ENCODE data around the gene LGI2.

Gene LGI2

GRCh38 chr4:25001509-25001908 lies 29.2 kb downstream of the LGI2 start:
- in situ Hi-C loops (cut with MboI; ENCODE audit: low sequenced_read_pairs) = loop anchor here (25.0 kb wide), 1 partner anchor 361 kb away; no protein-coding TSS in a partner anchor

GRCh38 chr4:25000639-25001038 lies 30.1 kb downstream of the LGI2 start:
- in situ Hi-C loops (cut with MboI; ENCODE audit: low sequenced_read_pairs) = loop anchor here (25.0 kb wide), 1 partner anchor 362 kb away; no protein-coding TSS in a partner anchor

- in situ Hi-C loops (cut with MboI; ENCODE audit: low sequenced_read_pairs) = loop anchor here (25.0 kb wide), 2 partner anchors 363 to 512 kb away; no protein-coding TSS in a partner anchor
These were observed 31.2 kb downstream of the LGI2 start for GRCh38 chr4:24999392-25000089.

GRCh38 chr4:24995346-24995919 lies 35.3 kb downstream of the LGI2 start:
- in situ Hi-C loops (cut with MboI; ENCODE audit: low sequenced_read_pairs) = loop anchor here (25.0 kb wide), 1 partner anchor 508 kb away; no protein-coding TSS in a partner anchor

GRCh38 chr4:24993551-24994080 lies 37.1 kb downstream of the LGI2 start:
- in situ Hi-C loops (cut with MboI; ENCODE audit: low sequenced_read_pairs) = loop anchor here (25.0 kb wide), 1 partner anchor 506 kb away; no protein-coding TSS in a partner anchor

- in situ Hi-C loops (cut with MboI; ENCODE audit: low sequenced_read_pairs) = loop anchor here (25.0 kb wide), 1 partner anchor 506 kb away; no protein-coding TSS in a partner anchor
These were observed 37.8 kb downstream of the LGI2 start for GRCh38 chr4:24992968-24993367.

GRCh38 chr4:24991015-24991414 lies 39.7 kb downstream of the LGI2 start:
- in situ Hi-C loops (cut with MboI; ENCODE audit: low sequenced_read_pairs) = loop anchor here (25.0 kb wide), 1 partner anchor 504 kb away; no protein-coding TSS in a partner anchor

GRCh38 chr4:24989327-24989726 lies 41.4 kb downstream of the LGI2 start:
- in situ Hi-C loops (cut with MboI; ENCODE audit: low sequenced_read_pairs) = loop anchor here (25.0 kb wide), 1 partner anchor 502 kb away; no protein-coding TSS in a partner anchor

GRCh38 chr4:24988776-24989175 lies 42.0 kb downstream of the LGI2 start:
- in situ Hi-C loops (cut with MboI; ENCODE audit: low sequenced_read_pairs) = loop anchor here (25.0 kb wide), 1 partner anchor 501 kb away; no protein-coding TSS in a partner anchor

- in situ Hi-C loops (cut with MboI; ENCODE audit: low sequenced_read_pairs) = loop anchor here (25.0 kb wide), 1 partner anchor 498 kb away; no protein-coding TSS in a partner anchor
These were observed 45.9 kb downstream of the LGI2 start for GRCh38 chr4:24984602-24985532.

- in situ Hi-C loops (cut with MboI; ENCODE audit: low sequenced_read_pairs) = loop anchor here (25.0 kb wide), 1 partner anchor 493 kb away; no protein-coding TSS in a partner anchor
These were observed 50.0 kb downstream of the LGI2 start for GRCh38 chr4:24980740-24981139.

- in situ Hi-C loops (cut with MboI; ENCODE audit: low sequenced_read_pairs) = loop anchor here (25.0 kb wide), 1 partner anchor 493 kb away; no protein-coding TSS in a partner anchor
These were observed 50.6 kb downstream of the LGI2 start for GRCh38 chr4:24980064-24980690.

- in situ Hi-C loops (cut with MboI; ENCODE audit: low sequenced_read_pairs) = loop anchor here (25.0 kb wide), 1 partner anchor 492 kb away; no protein-coding TSS in a partner anchor
These were observed 51.2 kb downstream of the LGI2 start for GRCh38 chr4:24979554-24979953.

GRCh38 chr4:24978291-24979075 lies 52.3 kb downstream of the LGI2 start:
- in situ Hi-C loops (cut with MboI; ENCODE audit: low sequenced_read_pairs) = loop anchor here (25.0 kb wide), 1 partner anchor 491 kb away; no protein-coding TSS in a partner anchor

GRCh38 chr4:24975510-24975909 lies 55.2 kb downstream of the LGI2 start:
- in situ Hi-C loops (cut with MboI; ENCODE audit: low sequenced_read_pairs) = loop anchor here (25.0 kb wide), 1 partner anchor 488 kb away; no protein-coding TSS in a partner anchor

- in situ Hi-C loops (cut with MboI; ENCODE audit: low sequenced_read_pairs) = no loop called here
These were observed 56.8 kb downstream of the LGI2 start for GRCh38 chr4:24973747-24974601.

GRCh38 chr4:24973404-24973746 lies 57.4 kb downstream of the LGI2 start:
- in situ Hi-C loops (cut with MboI; ENCODE audit: low sequenced_read_pairs) = no loop called here

GRCh38 chr4:24971192-24971591 lies 59.6 kb downstream of the LGI2 start:
- in situ Hi-C loops (cut with MboI; ENCODE audit: low sequenced_read_pairs) = no loop called here
